Bronchial epithelial cell (primary cell): ENCODE results near the gene ARFGAP2. TPM values are rescaled to one million over a fixed set of nuclear protein-coding genes. Genes with fewer than 3 reads are reported as not detected.

ENCODE experiments used
- DNase-seq: peaks from one replicate; pipeline ENCODE4 v3.0.0-alpha.2; 2010; ENCODE audit warnings: low read depth
- FAIRE-seq: peaks from 2 replicates; lab custom pipeline; 2011; peaks lifted over from hg19 to GRCh38; lab: Jason Lieb, UNC
- H3K27me3 ChIP-seq: 2 replicates; pipeline ENCODE4 v1.5.1; 2011; ENCODE audit warnings: low read length; ENCODE audit not compliant: control insufficient read depth, insufficient read depth
- H3K36me3 ChIP-seq: 2 replicates; pipeline ENCODE4 v1.5.1; 2011; ENCODE audit warnings: low read length; ENCODE audit not compliant: control insufficient read depth, insufficient read depth
- H3K4me3 ChIP-seq: 2 replicates; pipeline ENCODE4 v1.5.1; 2011; ENCODE audit warnings: mild to moderate bottlenecking, low read depth, low read length, control low read depth
- CTCF ChIP-seq: IDR thresholded peaks from 2 replicates; pipeline ENCODE4 v1.5.1; 2011; ENCODE audit warnings: mild to moderate bottlenecking, moderate library complexity, low read length, control low read depth, inconsistent platforms; ENCODE audit not compliant: insufficient read depth, severe bottlenecking
- total RNA-seq: library from RNA; depleted of rRNA; stranded (reverse); fragments of >200 nt; gene quantifications from 2 replicates; pipeline ENCODE4 v1.2.1, GENCODE V29; 2014

Gene ARFGAP2
- total RNA-seq, 1 donor from 2014 or later: 105 TPM

GRCh38 chr11:47149782-47150181, 26.9 kb downstream of the ARFGAP2 start:
- no peak for DNase-seq
- H3K4me3 ChIP-seq: no peak overlapping the region
- no peaks in the 10 kb centered on the region for H3K27me3 ChIP-seq
- no peak for FAIRE-seq
- TF ChIP-seq CTCF: no peak
- peaks cover 4% of the 10 kb centered on the region for H3K36me3 ChIP-seq

- FAIRE-seq (no peak), DNase-seq (no peak)
- H3K4me3 ChIP-seq: no peak overlapping the region
- no peak for TF ChIP-seq CTCF
- peaks cover 4% of the 10 kb centered on the region for H3K36me3 ChIP-seq
- no peaks in the 10 kb centered on the region for H3K27me3 ChIP-seq
Measured at GRCh38 chr11:47148903-47149531, 27.7 kb downstream of the ARFGAP2 start.

- DNase-seq: no peak
- no peak for FAIRE-seq
- TF ChIP-seq CTCF: no peak
- Histone ChIP-seq H3K36me3 (peaks cover 4% of the 10 kb centered on the region), H3K27me3 (no peaks in the 10 kb centered on the region), H3K4me3 (no peak overlapping the region)
Measured at GRCh38 chr11:47148270-47148669, 28.4 kb downstream of the ARFGAP2 start.

GRCh38 chr11:47147681-47148080, 29.0 kb downstream of the ARFGAP2 start:
- peaks cover 4% of the 10 kb centered on the region for H3K36me3 ChIP-seq
- no peak for TF ChIP-seq CTCF
- FAIRE-seq: no peak
- no peak for DNase-seq
- no peak overlapping the region for H3K4me3 ChIP-seq
- H3K27me3 ChIP-seq: no peaks in the 10 kb centered on the region

- no peaks in the 10 kb centered on the region for H3K27me3 ChIP-seq
- FAIRE-seq (no peak), DNase-seq (no peak)
- TF ChIP-seq CTCF: no peak
- H3K4me3 ChIP-seq: no peak overlapping the region
- peaks cover 4% of the 10 kb centered on the region for H3K36me3 ChIP-seq
Measured at GRCh38 chr11:47147250-47147649, 29.4 kb downstream of the ARFGAP2 start.

GRCh38 chr11:47144541-47144940, 32.1 kb downstream of the ARFGAP2 start:
- Histone ChIP-seq H3K27me3 (no peaks in the 10 kb centered on the region), H3K36me3 (peaks cover 4% of the 10 kb centered on the region), H3K4me3 (no peak overlapping the region)
- TF ChIP-seq CTCF: no peak
- FAIRE-seq (no peak), DNase-seq (no peak)
